Lung (tissue), 12 donors: ENCODE results near the gene CASP14. TPM values are rescaled to one million over a fixed set of nuclear protein-coding genes. Genes with fewer than 3 reads are reported as not detected.
"Not testable (repeated sequence)": the region's sequence is repeated elsewhere in the genome, so short reads cannot be mapped to it uniquely, and the experiment has no call there.

ENCODE experiments used
- ATAC-seq: fragments of 200-7000 bp; cut with Tn5 transposase; one replicate; pipeline ENCODE4 v1.9.1; 2020; ENCODE audit warnings: moderate number of reproducible peaks; ENCODE audit not compliant: insufficient read depth, low FRiP score
- DNase-seq, 3 donors: peaks; one replicate each; pipeline ENCODE4 v3.0.0-alpha.2; 2013 to 2017
- H3K27ac ChIP-seq, 2 donors: one replicate each; pipeline ENCODE4 v1.5.1; 2013; ENCODE audit warnings: mild to moderate bottlenecking in 2 of 2, moderate library complexity in 2 of 2, control low read depth in 1 of 2, inconsistent platforms in 1 of 2, low read depth in 1 of 2, low read length in 1 of 2
- H3K27me3 ChIP-seq, 3 donors: one replicate each; pipeline ENCODE4 v1.5.1; 2013; ENCODE audit warnings: low read length in 2 of 3; ENCODE audit not compliant: control insufficient read depth in 3 of 3, insufficient read depth in 3 of 3
- H3K36me3 ChIP-seq, 4 donors: one replicate each; pipeline ENCODE4 v1.5.1; 2013; ENCODE audit warnings: low read length in 4 of 4, mild to moderate bottlenecking in 1 of 4, moderate library complexity in 1 of 4; ENCODE audit not compliant: control insufficient read depth in 4 of 4, insufficient read depth in 4 of 4
- H3K4me1 ChIP-seq, 5 donors: one replicate each; pipeline ENCODE4 v1.5.1; 2013; ENCODE audit warnings: low read length in 5 of 5, mild to moderate bottlenecking in 2 of 5, moderate library complexity in 1 of 5; ENCODE audit not compliant: control insufficient read depth in 5 of 5, insufficient read depth in 5 of 5
- H3K4me3 ChIP-seq: one replicate; pipeline ENCODE4 v1.5.1; 2013; ENCODE audit warnings: mild to moderate bottlenecking, control low read depth, moderate library complexity
- H3K9ac ChIP-seq, 2 donors: one replicate each; pipeline ENCODE4 v1.5.1; 2013; ENCODE audit warnings: low read length in 2 of 2, control low read depth in 1 of 2; ENCODE audit not compliant: insufficient read depth in 1 of 2
- H3K9me3 ChIP-seq, 4 donors: one replicate each; pipeline ENCODE4 v1.5.1; 2013; ENCODE audit warnings: low read length in 3 of 4, mild to moderate bottlenecking in 1 of 4, moderate library complexity in 1 of 4; ENCODE audit not compliant: control insufficient read depth in 4 of 4, insufficient read depth in 3 of 4
- CTCF ChIP-seq: IDR thresholded peaks from 2 replicates; pipeline ENCODE4 v1.5.1; 2012; ENCODE audit warnings: mild to moderate bottlenecking; ENCODE audit errors: control extremely low read depth, extremely low read depth
- WGBS, 2 donors: extraction: QIAGEN DNeasy Blood & Tissue Kit; methylation state at CpG; one replicate each; pipeline ENCODE4 v1.1.7; 2013; 5-methylcytosine and 5-hydroxymethylcytosine counted together
- polyA plus RNA-seq, 2 donors: library from polyadenylated mRNA; stranded (reverse); fragments of 200-250 nt; gene quantifications; one replicate each; pipeline ENCODE4 v1.2.1, GENCODE V29; 2013
- total RNA-seq, 2 donors: library from RNA; depleted of rRNA in 1 of 2; stranded (reverse); fragments of >200 nt in 1 of 2; gene quantifications; one replicate each; pipeline ENCODE4 v1.2.1, GENCODE V29; 2014 to 2021
- donor health status: control.
- donor health status: control.
- donor health status: Bipolar disorder and iron deficiency.
- donor health status: healthy.
- donor health status: DM: yes; HTN: yes; CAD: no.

The CASP14 gene
- total and polyA plus RNA-seq, 4 donors, result not detected

- Histone ChIP-seq H3K36me3 (no peaks in the 10 kb centered on the region), H3K4me3 (no peak overlapping the region), H3K27ac (no peak overlapping the region), H3K4me1 (no peaks in the 10 kb centered on the region), H3K9ac (no peak overlapping the region), H3K9me3 (no peaks in the 10 kb centered on the region), H3K27me3 (peaks cover 0 to 2% (median 0%) of the 10 kb centered on the region in 3 donors)
- no peak for TF ChIP-seq CTCF
- no peak for ATAC-seq
- 72 to 78% methylated on average over 2 of the region's 2 CpGs for WGBS, 2 donors
- DNase-seq, result no peak
Measured at GRCh38 chr19:15074371-15074770, 25.1 kb downstream of the CASP14 start.

DNA sequence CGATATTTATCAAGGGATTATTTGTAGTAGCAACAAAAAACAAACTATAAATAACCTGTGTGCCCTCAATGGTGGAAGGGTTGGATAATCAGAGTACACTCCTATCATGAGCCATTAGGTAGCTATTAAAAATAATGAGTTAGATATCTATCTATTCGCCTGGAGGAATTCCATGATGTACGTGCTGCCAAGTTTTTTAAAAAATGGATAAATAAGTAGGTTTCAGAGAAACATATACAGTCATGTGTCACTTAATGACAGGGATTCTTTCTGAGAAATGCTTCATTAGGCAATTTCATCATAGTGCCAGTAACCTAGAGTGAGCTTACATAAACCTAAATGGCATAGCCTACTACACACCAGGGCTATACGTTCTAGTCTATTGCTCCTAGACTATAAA is 26.5 kb downstream of the CASP14 start:
- no peak overlapping the region for H3K27ac ChIP-seq
- 80 to 85% methylated on average over 4 of the region's 4 CpGs for WGBS, 2 donors

GRCh38 chr19:15080002-15080401 is 30.7 kb downstream of the CASP14 start:
- ATAC-seq, H3K9me3 ChIP-seq, H3K36me3 ChIP-seq, H3K27ac ChIP-seq, H3K4me1 ChIP-seq, H3K9ac ChIP-seq, H3K4me3 ChIP-seq, H3K27me3 ChIP-seq: not testable (repeated sequence)
- WGBS, 2 donors, result 67 to 70% methylated on average over 4 of the region's 4 CpGs
- peak in 1 of 3 donors; percentile 15 for DNase-seq

More for the DNA sequence above, 26.5 kb downstream of the CASP14 start:
- no peak overlapping the region for H3K9ac ChIP-seq
- DNase-seq, result no peak
- ATAC-seq, result no peak
- H3K9me3 ChIP-seq, result no peaks in the 10 kb centered on the region
- TF ChIP-seq CTCF, result no peak
- H3K36me3 ChIP-seq, result no peaks in the 10 kb centered on the region
- peaks cover 0 to 2% (median 0%) of the 10 kb centered on the region in 3 donors for H3K27me3 ChIP-seq
- H3K4me1 ChIP-seq, result no peaks in the 10 kb centered on the region
- H3K4me3 ChIP-seq, result no peak overlapping the region

DNA sequence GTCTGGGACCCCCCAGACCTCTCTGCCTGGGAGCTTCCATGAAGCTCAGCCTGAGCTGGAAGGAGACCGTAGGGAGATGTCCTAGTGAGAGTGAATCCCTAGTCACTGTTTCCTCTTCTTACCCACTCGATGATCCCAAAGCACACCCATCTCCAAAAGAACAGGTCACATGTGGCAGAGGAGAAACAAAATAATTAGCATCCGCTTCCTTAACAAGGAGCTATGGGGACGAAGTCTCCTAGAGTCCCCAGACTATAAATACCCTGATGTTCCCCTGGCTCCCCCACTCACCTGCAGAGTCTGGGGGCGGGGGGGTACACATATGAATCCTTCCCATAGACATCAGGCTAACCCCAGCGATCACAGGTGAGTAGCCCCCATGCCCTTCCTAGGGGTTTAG is 32.6 kb downstream of the CASP14 start, which contains the start of gene OR1I1:
Gene OR1I1 (plus strand): TSS at position 301 of the 400 bp plus-strand sequence. CDS start 4,855 bp downstream, outside the sequence.
- Histone ChIP-seq H3K27ac (no peak within 1 kb of the TSS), H3K4me3 (no peak within 1 kb of the TSS), H3K9ac (no peak within 1 kb of the TSS), H3K4me1 (no peaks in the 10 kb centered on the region), H3K27me3 (no peaks in the 10 kb centered on the region), H3K36me3 (no peaks in the 10 kb centered on the region), H3K9me3 (no peaks in the 10 kb centered on the region)
- no peak for ATAC-seq
- WGBS, 2 donors, result 66 to 67% methylated on average over 6 of the region's 6 CpGs
- TF ChIP-seq CTCF, result no peak
- DNase-seq, result no peak
